Hepatocyte (in vitro differentiated cells): ENCODE measurements around the gene CRNKL1. TPM values are rescaled to one million over a fixed set of nuclear protein-coding genes. Genes with fewer than 3 reads are reported as not detected.

Source experiments
- DNase-seq: peaks from one replicate; pipeline ENCODE4 v3.0.0-alpha.2; 2016; ENCODE audit warnings: low spot score
- H2AFZ ChIP-seq: fragments of 200-600 bp; sonication (generic); 2 replicates; pipeline ENCODE4 v1.6.0; 2016; ENCODE audit warnings: antibody characterized with exemption, mild to moderate bottlenecking
- H3K27ac ChIP-seq: fragments of 200-600 bp; sonication (generic); 2 replicates; pipeline ENCODE4 v1.5.1; 2016; ENCODE audit warnings: mild to moderate bottlenecking
- H3K27me3 ChIP-seq: fragments of 200-600 bp; sonication (generic); 2 replicates; pipeline ENCODE4 v1.6.1; 2016
- H3K36me3 ChIP-seq: fragments of 200-600 bp; sonication (generic); replicated peaks from 2 replicates; pipeline ENCODE4 v1.5.1; 2016; ENCODE audit warnings: low read depth; ENCODE audit not compliant: insufficient read depth
- H3K4me1 ChIP-seq: fragments of 200-600 bp; sonication (generic); 2 replicates; pipeline ENCODE4 v1.5.1; 2016; ENCODE audit warnings: mild to moderate bottlenecking, moderate library complexity; ENCODE audit not compliant: insufficient read depth
- H3K4me2 ChIP-seq: fragments of 200-600 bp; sonication (generic); 2 replicates; pipeline ENCODE4 v1.6.0; 2016
- H3K4me3 ChIP-seq: fragments of 200-600 bp; sonication (generic); 2 replicates; pipeline ENCODE4 v1.5.1; 2016; ENCODE audit warnings: mild to moderate bottlenecking
- H3K79me2 ChIP-seq: fragments of 200-600 bp; sonication (generic); 2 replicates; pipeline ENCODE4 v1.6.0; 2017; ENCODE audit warnings: mild to moderate bottlenecking
- H3K9me2 ChIP-seq: fragments of 200-600 bp; sonication (generic); replicated peaks from 2 replicates; pipeline ENCODE4 v1.6.0; 2017; ENCODE audit warnings: mild to moderate bottlenecking; ENCODE audit not compliant: insufficient read depth
- H3K9me3 ChIP-seq: fragments of 200-600 bp; sonication (generic); 2 replicates; pipeline ENCODE4 v1.5.1; 2016; ENCODE audit warnings: low read depth, mild to moderate bottlenecking
- H4K20me1 ChIP-seq: fragments of 200-600 bp; sonication (generic); 2 replicates; pipeline ENCODE4 v1.6.0; 2016; ENCODE audit warnings: mild to moderate bottlenecking; ENCODE audit not compliant: insufficient read depth, poor library complexity, severe bottlenecking
- CTCF ChIP-seq: fragments of 200-600 bp; sonication (generic); IDR thresholded peaks from 2 replicates; pipeline ENCODE4 v1.5.1; 2016; ENCODE audit warnings: antibody characterized with exemption, mild to moderate bottlenecking; ENCODE audit not compliant: poor library complexity
- EZH2 ChIP-seq: fragments of 200-600 bp; sonication (generic); IDR thresholded peaks from 2 replicates; pipeline ENCODE4 v1.6.1; 2016; ENCODE audit warnings: antibody characterized with exemption, mild to moderate bottlenecking, borderline replicate concordance
- EZH2phosphoT487 ChIP-seq: fragments of 200-600 bp; sonication (generic); IDR thresholded peaks from one replicate; pipeline ENCODE4 v1.6.1; 2018; ENCODE audit warnings: antibody characterized with exemption, mild to moderate bottlenecking, low read depth, moderate library complexity; ENCODE audit not compliant: unreplicated experiment, severe bottlenecking
- WGBS: methylation state at CpG from one replicate; pipeline ENCODE4 v1.1.6; 2016; ENCODE audit warnings: low lambda C conversion rate; ENCODE audit errors: missing lambda C conversion rate; 5-methylcytosine and 5-hydroxymethylcytosine counted together
- polyA plus RNA-seq: library from polyadenylated mRNA; unstranded; fragments of >200 nt; fragmentation: Nextera tagmentation; extraction: Ambion mirVana; gene quantifications from 2 replicates; pipeline ENCODE4 v1.2.1, GENCODE V29; 2016
- total RNA-seq: library from RNA; depleted of rRNA; stranded (reverse); fragments of >200 nt; gene quantifications from 2 replicates; pipeline ENCODE4 v1.2.3, GENCODE V29; 2014

The CRNKL1 gene
- total and polyA plus RNA-seq, 2 experiments from 2014 or later, result 14.6 to 25.4 TPM

DNA sequence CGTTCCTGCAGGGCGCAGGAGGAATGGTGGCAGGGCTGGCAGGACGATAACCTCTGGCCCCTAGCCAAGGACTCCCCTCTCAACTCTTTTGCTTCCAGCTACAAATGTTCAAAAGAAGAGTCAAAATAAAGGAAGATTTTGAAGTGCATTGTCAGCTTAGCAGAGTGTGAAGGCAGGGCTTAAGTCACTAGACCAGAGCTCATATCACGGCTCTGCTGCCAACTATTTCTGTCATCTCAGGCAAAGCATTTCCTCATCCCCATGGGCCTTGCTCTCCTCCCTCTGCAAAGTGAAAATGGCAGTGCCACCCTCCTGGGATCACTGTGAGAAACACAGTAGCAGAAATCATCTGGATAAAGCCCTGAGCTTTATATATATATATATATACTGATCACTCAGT, 36.8 kb upstream of the CRNKL1 start:
- 95% methylated on average over 4 of the region's 4 CpGs for WGBS
- Histone ChIP-seq H2AFZ (no peak overlapping the region), H3K27ac (no peak overlapping the region), H3K79me2 (no peaks in the 10 kb centered on the region), H3K4me3 (no peak overlapping the region), H3K27me3 (no peaks in the 10 kb centered on the region), H3K4me1 (no peaks in the 10 kb centered on the region), H3K9me3 (no peaks in the 10 kb centered on the region), H4K20me1 (no peaks in the 10 kb centered on the region), H3K36me3 (no peaks in the 10 kb centered on the region), H3K9me2 (no peaks in the 10 kb centered on the region), H3K4me2 (no peak overlapping the region)
- TF ChIP-seq EZH2 (no peak), EZH2phosphoT487 (no peak), CTCF (no peak)
- no peak for DNase-seq

- Histone ChIP-seq H3K9me3 (no peaks in the 10 kb centered on the region), H3K27ac (no peak overlapping the region), H3K36me3 (no peaks in the 10 kb centered on the region), H3K4me3 (no peak overlapping the region), H3K27me3 (peaks cover 10% of the 10 kb centered on the region), H3K9me2 (no peaks in the 10 kb centered on the region), H3K79me2 (no peaks in the 10 kb centered on the region), H4K20me1 (no peaks in the 10 kb centered on the region), H3K4me1 (no peaks in the 10 kb centered on the region), H2AFZ (no peak overlapping the region), H3K4me2 (no peak overlapping the region)
- WGBS, result 37% methylated on average over 2 of the region's 2 CpGs
- DNase-seq, result no peak
- no peak for TF ChIP-seq EZH2
- no peak for TF ChIP-seq EZH2phosphoT487
- TF ChIP-seq CTCF, result no peak
These were observed 33.5 kb upstream of the CRNKL1 start for GRCh38 chr20:20085812-20086211.

GRCh38 chr20:20085071-20085470, 32.8 kb upstream of the CRNKL1 start:
- no peaks in the 10 kb centered on the region for H3K79me2 ChIP-seq
- no peak overlapping the region for H3K4me2 ChIP-seq
- H3K4me3 ChIP-seq, result no peak overlapping the region
- H3K36me3 ChIP-seq, result no peaks in the 10 kb centered on the region
- no peaks in the 10 kb centered on the region for H3K9me2 ChIP-seq
- H3K4me1 ChIP-seq, result no peaks in the 10 kb centered on the region
- TF ChIP-seq CTCF (no peak), EZH2phosphoT487 (no peak), EZH2 (no peak)
- H4K20me1 ChIP-seq, result no peaks in the 10 kb centered on the region
- no peak overlapping the region for H3K27ac ChIP-seq
- 80% methylated on average over 9 of the region's 9 CpGs for WGBS
- no peaks in the 10 kb centered on the region for H3K9me3 ChIP-seq
- H3K27me3 ChIP-seq, result peaks cover 10% of the 10 kb centered on the region
- DNase-seq, result no peak
- no peak overlapping the region for H2AFZ ChIP-seq

- DNase-seq, result no peak
- Histone ChIP-seq H4K20me1 (no peaks in the 10 kb centered on the region), H3K36me3 (no peaks in the 10 kb centered on the region), H3K9me2 (no peaks in the 10 kb centered on the region), H3K79me2 (no peaks in the 10 kb centered on the region), H2AFZ (no peak overlapping the region), H3K4me1 (no peaks in the 10 kb centered on the region), H3K27me3 (peaks cover 10% of the 10 kb centered on the region), H3K4me3 (no peak overlapping the region), H3K4me2 (peak overlapping the region; percentile 14), H3K27ac (no peak overlapping the region), H3K9me3 (no peaks in the 10 kb centered on the region)
- TF ChIP-seq CTCF, result no peak
- TF ChIP-seq EZH2, result no peak
- TF ChIP-seq EZH2phosphoT487, result no peak
- WGBS, result 79% methylated on average over 8 of the region's 8 CpGs
These were observed 32.1 kb upstream of the CRNKL1 start for GRCh38 chr20:20084296-20084752.
